COLO829 (cell line): ENCODE results near the gene LRRC2.

ENCODE experiments used
- DNase-seq: peaks from one replicate; pipeline ENCODE4 v3.0.0; 2012; ENCODE audit warnings: low spot score

LRRC2 gene

DNA sequence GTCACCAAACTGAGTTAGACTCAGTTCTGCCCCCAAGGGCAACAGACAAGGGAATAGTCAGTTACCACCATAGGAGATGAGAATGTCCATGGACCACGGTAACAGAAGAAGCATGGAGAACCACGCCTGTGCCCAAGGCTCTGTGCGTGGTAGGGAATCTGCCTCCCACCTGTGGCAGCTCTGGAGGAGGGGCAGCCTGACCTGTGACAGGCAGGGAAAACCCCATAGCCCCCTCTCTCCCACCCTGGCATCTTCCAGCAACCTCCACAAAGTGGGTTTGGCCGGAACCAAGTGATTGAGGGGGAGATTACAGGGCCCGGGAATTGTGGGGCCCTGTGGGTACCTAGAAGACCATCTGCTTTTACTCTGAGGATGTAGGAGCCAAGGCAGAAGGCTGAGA, 87.1 kb downstream of the LRRC2 start:
- DNase-seq = no peak

DNA sequence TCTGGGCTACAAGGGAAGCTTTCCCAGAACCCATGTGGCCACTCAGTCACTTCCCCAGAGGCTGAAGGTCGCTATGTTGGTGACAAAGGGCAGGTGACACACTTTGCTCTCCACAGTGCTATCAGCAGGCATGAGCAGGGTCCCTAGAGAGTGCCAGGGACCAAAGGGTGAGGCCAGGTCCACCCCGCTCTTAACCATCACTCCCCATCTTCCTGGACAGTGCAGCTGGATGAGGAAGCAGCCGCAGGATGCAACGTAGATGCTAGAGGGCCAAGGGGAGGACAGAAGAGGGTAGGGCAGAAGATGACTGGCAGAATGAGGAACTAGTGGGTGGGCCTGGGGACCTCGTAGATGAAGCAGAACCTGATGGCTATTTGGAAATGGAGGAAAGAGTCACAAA, 87.8 kb downstream of the LRRC2 start:
- no peak for DNase-seq

DNA sequence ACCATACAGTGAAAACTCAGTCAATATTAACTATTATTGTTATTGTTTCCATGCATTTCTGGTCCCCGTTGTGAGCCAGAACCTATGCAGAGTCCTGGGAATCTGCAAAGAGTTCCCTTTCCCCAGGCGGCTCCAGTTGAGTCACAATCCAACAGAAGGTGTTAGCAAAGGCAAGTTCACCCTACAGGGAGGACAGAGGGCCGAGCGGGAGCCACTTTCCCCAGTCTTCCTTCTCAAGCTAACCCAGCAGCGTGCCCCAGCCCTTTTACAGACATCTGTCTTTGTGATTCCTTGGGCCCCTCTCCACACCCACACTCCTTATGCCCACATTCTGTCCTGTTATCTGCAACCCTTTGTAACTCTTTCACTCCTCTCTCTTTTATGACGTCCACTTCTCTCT, 88.3 kb downstream of the LRRC2 start:
- no peak for DNase-seq

DNA sequence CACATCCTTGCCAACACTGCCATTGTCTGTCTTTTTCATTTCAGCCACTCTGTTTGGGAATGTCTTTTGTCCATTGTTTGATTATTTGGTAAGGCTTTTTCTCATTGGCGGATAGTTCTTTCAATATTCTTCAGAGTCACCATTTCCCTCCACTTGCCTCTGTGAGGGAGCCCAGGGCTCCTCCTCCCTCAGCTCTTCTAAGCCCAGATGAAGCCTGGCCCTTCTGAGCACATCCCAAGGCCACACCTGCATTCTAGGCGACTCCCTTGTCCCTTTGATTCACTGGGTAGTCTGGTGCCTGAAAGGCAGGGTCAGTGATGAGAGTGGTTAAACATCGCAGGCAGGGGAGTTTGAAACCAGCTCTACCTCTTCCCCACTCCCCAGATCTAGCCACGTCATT, 89.0 kb downstream of the LRRC2 start:
- no peak for DNase-seq

DNA sequence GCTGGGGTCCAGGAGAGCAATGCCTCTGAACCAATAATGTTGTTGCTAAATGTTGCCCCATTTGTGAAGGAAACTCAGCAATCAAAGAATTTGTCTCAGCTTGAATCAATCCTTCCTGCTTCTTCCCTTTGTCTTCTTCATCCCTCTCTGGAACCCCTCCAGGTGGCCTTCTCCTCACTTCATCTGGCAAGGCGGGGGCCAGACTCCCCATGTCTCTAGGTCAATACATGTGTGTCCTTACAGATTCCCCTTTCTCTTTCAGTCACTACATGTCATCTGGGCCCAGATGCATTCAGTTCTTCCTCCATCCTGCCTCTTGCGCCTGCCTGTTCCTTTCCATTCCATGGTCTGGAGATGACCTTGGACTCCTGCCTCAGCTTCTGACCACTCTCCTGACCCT, 93.4 kb downstream of the LRRC2 start:
- no peak for DNase-seq

DNA sequence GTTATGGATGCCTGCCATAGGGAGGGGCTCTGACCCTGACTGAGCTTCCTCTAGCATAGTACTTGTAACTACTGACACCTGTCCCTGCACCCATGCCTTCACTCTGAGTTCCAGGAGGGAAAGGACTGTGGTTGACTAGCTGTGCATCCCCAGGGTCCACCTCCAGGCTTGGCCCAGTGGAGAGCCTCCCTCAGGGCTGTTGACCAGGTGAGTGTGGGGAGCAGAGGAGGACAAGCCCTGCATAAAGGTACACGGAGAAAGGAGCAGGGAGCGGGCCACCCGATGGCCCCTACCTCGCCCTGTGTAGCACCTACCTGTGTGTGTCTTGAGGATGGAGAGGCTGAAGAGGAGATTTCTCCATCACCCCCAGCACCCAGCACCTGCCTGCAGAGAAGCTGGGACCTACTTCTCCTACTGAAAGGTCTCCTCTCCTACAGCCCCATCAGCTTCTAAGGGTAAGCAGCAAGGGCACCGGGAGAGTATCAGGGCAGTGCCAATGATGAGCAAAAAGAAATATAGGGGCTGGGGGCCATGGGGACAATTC, 94.7 kb downstream of the LRRC2 start:
- no peak for DNase-seq

DNA sequence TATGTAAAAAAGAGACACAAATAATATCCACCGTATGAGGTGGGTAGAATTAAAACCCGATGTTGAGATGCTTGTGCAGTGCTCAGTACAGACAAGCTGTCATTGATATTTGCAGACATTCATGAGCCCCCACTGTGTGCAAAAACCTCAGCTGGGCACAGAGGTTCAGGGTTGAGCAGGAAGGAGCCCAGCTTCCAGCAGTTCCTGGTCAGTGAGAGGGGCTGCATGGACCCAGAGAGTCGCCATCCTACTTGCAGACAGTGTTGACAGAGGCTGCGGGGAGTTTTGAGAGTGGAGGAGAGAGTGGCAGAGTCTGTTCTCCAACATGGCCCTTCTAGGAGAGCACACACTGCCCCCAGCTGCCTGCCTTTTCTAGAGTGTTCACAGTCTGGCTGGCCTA, 95.3 kb downstream of the LRRC2 start:
- DNase-seq = no peak

DNA sequence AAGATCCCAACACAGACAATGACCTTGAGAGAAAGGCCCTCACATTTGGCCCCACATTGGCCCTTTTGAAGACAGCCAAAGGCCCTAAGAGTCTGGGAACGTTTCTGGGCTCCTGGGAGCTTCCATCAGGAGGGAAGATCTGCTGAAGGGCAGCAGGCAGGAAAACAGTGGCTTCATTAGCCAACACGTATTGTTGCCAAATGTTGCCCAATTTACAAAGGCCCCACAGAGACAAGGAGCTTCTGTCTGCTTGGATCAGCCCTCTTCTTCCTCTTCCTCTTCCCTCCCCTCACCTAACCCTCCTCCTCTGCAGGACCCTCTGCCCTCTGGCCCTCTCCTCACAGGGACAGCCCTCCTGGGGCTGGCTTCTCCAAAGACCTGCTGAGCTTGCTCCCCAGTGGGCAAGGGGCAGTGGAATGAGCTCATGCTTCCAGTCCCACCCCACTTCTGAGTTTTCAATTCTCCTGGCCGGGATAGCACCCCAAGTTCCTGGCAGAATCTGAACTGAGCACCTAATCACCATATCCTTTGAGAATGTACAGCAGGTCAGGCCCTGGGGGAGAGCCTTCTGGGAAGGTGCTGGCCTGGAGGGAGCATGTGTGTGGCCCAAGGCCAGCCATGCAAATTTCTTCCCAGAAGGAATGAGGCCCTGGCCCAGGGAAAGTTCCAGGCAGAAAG, 96.3 kb downstream of the LRRC2 start:
- DNase-seq = no peak

DNA sequence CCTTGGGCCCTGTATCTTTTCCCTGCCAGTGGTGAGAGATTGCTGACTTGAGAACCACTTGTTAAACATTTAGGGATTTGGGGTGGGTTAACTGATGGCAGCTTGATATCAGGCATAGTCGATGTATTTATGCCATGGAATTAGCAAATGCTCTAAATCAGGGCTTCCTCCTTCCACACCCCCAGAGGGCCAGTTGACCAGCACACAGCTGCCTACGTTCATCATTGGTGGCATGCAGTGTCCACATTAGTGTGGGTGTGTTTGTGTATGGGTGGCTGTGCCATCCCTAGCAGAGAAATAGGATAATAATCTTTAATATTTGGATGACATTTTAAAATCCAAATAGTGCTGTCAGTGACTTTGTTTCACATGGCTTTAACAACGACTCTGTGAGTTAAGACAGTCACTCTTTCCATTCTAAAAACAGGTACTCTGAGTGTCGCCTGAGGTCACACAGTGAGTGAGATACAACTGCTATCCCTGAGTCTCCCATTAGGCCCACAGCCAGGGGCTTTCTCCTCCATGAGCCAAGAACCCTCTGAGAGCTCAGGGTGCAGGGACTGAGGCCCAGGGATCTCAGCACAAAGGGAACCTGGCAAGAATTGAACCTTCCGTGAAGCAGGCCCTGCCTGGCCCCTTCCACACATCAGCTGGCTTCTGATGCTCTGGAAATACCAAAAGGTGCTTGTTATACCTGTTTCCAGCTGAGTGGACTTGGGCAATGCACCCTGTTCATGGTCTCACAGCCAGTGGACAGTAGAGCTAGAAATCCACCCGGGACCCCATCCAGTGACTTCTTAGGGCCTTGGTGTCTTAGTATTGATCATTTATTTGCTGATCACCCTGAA, 97.1 kb downstream of the LRRC2 start:
- no peak for DNase-seq

DNA sequence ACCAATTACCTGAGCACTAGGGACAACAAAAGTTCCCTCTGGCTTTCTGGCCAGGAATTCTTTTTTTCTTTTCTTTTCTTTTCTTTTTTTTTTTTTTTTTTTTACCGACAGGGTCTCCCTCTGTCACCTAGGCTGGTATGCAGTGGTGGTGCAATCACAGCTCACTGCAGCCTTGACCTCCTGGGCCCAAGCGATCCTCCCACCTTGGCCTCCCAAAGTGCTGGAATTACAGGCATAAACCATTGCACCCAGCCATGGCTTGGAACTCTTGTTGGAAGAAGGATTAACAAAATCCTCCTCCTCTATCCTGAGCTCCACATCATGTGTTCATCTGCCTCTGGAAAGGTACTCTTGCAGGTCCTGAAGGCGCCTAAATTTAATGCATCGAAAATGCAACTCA, 98.5 kb downstream of the LRRC2 start:
- DNase-seq = no peak

DNA sequence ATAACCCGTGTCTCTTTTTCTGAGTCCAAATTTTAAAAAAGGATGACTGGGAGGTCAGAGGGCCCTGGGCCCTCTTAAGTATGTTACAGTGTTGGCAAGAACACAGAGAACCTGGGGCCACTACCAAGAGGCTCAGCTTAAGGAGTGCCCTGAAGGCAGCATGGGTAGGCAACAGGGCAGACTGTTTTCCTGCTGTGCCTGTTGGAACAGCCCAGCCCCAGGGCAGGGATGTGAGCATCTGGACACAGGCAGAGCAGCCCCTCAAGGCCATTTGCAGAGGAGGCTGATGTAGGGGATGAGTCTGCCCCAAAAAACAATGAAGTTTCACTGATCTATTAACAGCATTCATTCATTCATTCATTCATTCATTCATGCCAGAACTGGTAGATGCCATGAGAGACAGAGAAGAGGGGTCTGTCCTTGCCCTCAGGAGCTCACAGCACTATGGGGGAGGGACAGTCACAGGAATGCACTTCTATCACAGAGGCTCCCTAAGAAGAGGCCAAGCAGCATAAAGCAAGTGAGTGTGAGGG, 99.2 kb downstream of the LRRC2 start:
- DNase-seq = no peak

DNA sequence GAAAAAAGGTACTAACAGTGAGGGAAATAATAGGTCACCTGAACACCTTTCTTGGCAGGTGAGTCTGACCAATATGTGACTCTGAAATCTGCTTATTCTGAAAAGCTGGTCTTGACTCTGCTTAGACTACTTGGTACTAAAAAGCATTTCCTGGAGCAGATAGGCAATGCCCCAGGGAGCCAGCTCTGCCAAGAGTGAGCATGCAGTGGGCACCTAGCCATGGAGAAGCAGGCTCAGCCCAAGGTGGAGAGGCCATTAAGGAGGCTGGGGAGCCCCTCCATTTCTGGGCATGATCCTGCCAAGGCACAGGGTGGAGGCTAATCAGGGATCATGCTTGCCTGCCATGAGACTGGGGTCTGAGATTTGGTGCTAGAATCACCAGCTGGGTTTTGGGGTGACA, 99.8 kb downstream of the LRRC2 start:
- no peak for DNase-seq
